GM12875 (cell line): Measurements from ENCODE around the gene MBNL2.

Experiments
- H3K4me3 ChIP-seq: one replicate; pipeline ENCODE4 v1.5.1; 2011; ENCODE audit warnings: low read depth, low read length, control low read depth
- TF ChIP-seq, protein P1 (sequence below): IDR thresholded peaks from 2 replicates; pipeline ENCODE4 v1.5.1; 2011; ENCODE audit warnings: low read depth, mild to moderate bottlenecking, control low read depth, inconsistent platforms, low read length, moderate library complexity, borderline replicate concordance; ENCODE audit not compliant: insufficient read depth

Gene MBNL2

DNA sequence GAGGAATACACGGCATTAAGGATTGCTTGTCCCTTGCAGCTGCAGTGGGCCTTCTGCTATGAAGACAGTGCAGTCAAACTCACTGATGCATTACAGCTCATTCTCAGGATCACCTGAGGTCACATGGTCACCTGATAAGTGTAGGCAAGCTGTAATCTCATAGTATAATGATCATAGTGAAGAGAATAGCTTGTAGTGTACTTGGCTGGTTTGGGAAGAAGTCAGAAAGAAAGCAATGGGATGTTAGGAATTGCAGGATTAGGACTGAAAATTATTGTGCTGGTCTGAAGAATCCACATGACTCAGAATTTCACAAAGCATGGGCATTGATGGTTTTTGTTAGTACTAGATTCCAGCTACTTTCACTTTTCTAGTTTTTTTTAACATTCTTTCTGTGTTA is 76.7 kb downstream of the MBNL2 start:
- H3K4me3 ChIP-seq: no peak overlapping the region
- TF ChIP-seq, protein P1, sequence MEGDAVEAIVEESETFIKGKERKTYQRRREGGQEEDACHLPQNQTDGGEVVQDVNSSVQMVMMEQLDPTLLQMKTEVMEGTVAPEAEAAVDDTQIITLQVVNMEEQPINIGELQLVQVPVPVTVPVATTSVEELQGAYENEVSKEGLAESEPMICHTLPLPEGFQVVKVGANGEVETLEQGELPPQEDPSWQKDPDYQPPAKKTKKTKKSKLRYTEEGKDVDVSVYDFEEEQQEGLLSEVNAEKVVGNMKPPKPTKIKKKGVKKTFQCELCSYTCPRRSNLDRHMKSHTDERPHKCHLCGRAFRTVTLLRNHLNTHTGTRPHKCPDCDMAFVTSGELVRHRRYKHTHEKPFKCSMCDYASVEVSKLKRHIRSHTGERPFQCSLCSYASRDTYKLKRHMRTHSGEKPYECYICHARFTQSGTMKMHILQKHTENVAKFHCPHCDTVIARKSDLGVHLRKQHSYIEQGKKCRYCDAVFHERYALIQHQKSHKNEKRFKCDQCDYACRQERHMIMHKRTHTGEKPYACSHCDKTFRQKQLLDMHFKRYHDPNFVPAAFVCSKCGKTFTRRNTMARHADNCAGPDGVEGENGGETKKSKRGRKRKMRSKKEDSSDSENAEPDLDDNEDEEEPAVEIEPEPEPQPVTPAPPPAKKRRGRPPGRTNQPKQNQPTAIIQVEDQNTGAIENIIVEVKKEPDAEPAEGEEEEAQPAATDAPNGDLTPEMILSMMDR: no peak

DNA sequence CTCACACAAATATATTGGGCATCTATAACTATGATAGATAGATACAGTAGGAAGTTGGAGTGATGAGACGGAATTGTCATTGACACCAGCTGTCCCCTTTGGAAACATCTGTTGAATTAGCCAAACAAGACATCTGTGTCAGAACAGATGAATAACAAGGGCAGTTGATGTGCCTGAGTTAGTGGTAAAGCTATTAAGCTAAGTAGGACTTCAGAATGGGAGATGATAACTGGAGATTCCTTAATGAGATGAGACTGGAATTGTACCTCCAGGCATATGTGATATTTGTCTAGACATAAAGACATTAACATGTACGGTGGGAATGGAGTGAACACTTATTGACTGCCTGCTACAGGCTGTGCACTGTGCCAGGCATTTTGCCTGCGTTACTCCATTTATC is 78.7 kb downstream of the MBNL2 start:
- TF ChIP-seq, protein P1: no peak
- H3K4me3 ChIP-seq: no peak overlapping the region

DNA sequence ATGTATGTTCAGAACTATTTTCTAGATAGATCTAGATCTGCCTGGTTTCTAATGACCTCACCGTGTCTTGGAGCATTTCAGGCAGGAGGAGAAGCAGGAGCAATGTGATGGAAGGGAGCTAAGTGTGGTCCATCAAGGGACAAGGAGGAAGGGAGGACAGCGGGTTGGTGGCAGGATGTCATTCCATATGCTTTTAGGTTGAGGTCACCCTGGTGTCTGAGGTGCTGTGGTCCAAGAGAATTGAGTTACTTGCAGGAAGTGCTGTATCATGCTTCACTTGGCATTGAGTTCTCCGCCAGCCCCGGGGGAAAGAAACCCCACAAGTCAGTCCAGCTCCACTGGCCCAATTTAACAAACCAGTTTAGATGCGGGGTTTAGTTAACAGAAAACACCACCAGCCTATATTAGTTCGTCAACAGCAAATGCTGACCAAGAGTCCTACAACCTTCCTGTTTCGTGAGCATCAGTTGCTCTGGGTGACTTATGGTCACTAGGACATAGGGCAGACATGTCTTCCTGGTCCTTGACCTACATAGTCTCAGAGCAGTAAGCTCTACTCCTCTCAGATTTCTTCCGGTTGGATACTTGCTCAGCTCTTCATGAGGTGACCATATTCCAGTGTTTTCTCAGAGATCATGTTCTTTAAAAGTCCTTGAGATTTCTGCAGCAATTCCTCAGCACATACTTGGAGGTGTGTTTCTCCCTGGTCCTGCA is 79.4 kb downstream of the MBNL2 start:
- no peak overlapping the region for H3K4me3 ChIP-seq
- TF ChIP-seq, protein P1: no peak

DNA sequence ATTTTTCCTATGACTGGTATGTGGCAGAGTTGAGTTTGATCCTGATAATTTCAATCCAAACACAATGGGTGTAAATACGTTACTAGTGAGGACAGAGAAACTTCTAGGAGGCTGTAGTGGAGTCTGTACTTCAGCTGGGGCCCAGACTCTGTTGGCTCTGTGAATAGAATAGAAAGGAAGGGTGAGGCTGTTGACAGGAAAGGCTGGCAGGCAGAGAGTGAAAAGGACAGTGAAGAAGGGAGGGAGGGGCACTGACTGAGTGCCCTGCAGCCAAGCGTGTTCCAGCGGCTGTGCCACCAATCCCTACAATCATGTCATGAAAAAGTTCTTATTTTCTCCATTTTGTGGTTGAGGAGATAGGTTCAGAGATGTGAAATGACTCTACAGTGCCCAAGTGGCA is 80.5 kb downstream of the MBNL2 start:
- H3K4me3 ChIP-seq: no peak overlapping the region
- TF ChIP-seq, protein P1: no peak

DNA sequence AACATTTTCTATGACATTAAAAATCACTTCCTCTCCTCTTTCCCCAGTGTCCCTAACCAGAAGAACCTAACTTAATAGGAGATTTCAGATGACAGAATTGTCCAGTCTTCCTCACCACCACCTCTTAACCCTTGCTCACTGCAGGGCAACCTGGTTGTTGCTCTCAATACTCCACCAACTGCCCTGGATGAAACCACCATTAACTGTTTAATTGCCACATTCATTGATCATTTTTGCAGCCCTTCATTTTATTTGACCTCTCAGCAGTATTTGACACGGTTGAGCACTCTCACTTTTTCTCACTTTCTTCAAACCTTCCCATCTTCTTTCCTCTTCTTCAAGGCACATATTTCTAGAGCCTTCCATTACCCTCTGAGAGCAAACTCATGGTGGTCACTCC is 84.0 kb downstream of the MBNL2 start:
- H3K4me3 ChIP-seq: no peak overlapping the region
- TF ChIP-seq, protein P1: no peak

DNA sequence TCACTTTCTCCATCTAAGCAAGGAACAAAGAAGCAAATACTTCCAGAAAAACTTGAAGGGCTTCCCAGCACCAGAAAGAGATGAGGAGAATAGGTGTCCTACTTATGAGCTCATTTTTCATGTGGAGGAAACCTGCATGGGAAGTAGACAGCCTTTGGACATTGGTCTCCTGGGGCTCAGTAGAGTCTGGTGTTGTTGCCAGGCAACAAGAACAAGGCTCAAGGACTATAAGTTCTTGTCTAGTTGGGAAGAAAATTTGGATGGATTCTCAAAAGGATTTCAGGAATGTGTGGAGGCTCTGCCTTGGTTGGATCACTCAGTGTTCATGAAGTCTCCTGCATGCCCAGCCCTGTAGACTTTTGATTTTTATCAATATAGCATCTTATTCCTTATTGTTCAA is 84.5 kb downstream of the MBNL2 start:
- no peak overlapping the region for H3K4me3 ChIP-seq
- TF ChIP-seq, protein P1: no peak

DNA sequence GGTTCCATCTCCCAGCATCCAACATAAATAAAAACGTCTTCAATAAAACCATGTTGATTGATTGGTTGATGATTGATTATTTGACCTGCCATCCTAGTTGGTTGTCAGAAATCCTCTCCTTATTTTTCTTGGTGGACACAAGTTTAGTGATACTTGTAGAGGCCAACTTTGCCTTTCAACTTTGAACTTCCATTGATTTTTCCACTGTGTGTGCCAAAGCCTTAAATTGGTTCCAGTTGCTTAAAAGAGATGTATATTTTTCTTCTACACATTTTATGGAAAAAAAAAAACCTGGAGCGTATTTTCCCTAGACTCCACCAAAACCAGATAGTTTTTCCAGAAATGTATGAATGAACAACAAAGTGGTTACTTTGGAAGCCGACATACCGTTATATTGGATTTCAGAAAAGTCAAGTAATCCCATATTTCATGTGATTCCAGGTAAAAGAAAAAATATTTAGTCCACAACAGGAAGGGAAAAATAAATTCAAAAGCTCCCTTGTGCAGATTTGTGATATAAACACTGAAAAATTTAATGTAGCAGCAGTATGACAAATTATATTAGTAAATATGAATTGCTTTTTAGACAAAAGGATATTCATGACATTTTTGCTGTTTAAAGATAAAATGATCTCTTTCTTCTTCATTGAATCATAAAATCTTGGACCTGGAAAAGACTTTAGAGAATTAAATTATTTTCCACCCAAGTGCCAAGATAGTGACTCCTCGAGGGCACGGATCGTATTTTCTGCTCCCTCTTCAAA is 85.2 kb downstream of the MBNL2 start:
- TF ChIP-seq, protein P1: no peak
- no peak overlapping the region for H3K4me3 ChIP-seq
